AG09309 (cell line): ENCODE data around the gene THBD.

ENCODE experiments used
- DNase-seq: peaks from one replicate; pipeline ENCODE4 v3.0.0-alpha.2; 2010; ENCODE audit warnings: low read depth
- H3K4me3 ChIP-seq: 2 replicates; pipeline ENCODE4 v1.5.1; 2011; ENCODE audit warnings: mild to moderate bottlenecking, low read depth, low read length, moderate library complexity; ENCODE audit not compliant: control insufficient read depth
- TF ChIP-seq, protein P1 (sequence below): IDR thresholded peaks from 2 replicates; pipeline ENCODE4 v1.5.1; 2011; ENCODE audit warnings: mild to moderate bottlenecking, low read depth, low read length, inconsistent platforms; ENCODE audit not compliant: insufficient read depth, control insufficient read depth; ENCODE audit errors: missing control alignments

The THBD gene

DNA sequence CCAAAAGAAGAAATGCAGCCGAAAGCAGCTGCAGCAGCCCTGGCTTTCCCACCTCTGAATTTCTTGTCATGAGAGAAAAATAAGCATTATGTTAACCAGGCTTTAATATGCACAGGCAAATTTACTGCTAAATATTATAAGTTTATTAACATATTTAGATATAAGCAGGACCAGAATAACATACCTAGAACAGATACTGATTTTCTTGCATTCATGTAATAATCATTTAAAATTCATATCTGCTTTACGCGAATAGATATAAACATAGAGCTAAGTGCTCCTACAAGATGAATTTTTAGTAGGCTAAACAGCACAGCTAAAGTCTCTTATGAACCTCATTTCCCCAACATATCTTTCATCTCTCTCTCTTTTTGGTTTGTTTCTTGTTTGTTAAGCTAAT, 21.9 kb upstream of the THBD start:
- DNase-seq = no peak

DNA sequence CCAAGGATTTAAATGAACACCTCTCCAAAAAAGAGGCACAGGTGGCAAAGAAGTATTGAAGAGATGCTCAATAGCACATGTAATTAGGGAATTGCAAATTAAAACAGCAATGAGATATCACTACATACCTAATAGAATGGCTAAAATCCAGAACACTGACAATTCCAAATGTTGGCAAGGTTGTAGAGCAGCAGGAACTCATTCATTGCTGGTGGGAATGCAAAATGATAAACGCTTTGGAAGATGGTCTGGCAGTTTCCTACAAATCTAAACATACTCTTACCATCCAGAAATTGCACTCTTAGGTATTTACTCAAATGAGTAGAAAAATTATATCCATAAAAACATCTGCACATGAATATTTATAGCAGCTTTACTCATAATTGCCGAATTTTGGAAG, 19.6 kb upstream of the THBD start:
- TF ChIP-seq, protein P1, sequence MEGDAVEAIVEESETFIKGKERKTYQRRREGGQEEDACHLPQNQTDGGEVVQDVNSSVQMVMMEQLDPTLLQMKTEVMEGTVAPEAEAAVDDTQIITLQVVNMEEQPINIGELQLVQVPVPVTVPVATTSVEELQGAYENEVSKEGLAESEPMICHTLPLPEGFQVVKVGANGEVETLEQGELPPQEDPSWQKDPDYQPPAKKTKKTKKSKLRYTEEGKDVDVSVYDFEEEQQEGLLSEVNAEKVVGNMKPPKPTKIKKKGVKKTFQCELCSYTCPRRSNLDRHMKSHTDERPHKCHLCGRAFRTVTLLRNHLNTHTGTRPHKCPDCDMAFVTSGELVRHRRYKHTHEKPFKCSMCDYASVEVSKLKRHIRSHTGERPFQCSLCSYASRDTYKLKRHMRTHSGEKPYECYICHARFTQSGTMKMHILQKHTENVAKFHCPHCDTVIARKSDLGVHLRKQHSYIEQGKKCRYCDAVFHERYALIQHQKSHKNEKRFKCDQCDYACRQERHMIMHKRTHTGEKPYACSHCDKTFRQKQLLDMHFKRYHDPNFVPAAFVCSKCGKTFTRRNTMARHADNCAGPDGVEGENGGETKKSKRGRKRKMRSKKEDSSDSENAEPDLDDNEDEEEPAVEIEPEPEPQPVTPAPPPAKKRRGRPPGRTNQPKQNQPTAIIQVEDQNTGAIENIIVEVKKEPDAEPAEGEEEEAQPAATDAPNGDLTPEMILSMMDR = no peak

More for the DNA sequence above, 21.9 kb upstream of the THBD start:
- TF ChIP-seq, protein P1 = no peak
- no peak overlapping the region for H3K4me3 ChIP-seq

DNA sequence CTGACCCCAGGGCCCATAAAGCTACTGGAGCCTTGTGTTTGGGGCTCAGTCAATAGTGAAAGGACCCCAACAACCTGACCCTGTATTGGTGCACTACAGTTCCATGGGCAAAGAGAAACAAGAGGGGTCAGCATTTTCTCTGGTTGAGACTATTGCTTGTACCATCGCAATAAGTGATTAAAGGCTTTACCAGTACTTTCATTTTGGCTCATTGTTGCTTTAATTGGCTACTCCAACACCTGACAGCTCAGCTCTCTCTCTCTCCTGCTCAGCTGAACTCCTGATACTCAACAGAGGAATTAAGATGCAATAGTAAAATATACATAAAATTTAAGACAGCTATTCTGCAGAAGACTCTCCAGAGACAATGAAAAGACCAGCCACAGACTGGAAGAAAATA, 18.8 kb upstream of the THBD start:
- TF ChIP-seq, protein P1 = no peak
- H3K4me3 ChIP-seq = no peak overlapping the region
- no peak for DNase-seq

More for the DNA sequence above, 19.6 kb upstream of the THBD start:
- no peak overlapping the region for H3K4me3 ChIP-seq
- DNase-seq = no peak

DNA sequence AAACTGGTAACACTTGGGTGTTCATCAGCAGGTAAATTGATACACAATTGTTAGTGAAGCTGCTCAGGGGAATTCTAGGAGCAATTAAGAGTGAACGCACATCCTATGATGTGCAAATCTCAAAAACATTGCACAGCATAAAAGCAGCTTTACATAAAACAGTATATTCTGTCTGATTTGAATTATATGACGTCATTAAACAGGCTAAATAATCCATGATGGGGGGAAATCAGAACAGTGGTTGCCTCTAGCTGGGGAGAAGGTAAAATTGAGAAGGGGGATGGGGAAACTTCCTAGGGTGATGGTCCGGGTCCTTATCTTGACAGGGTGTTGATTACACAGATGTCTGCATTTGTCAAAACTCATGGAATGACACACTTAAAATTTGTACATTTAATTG, 17.3 kb upstream of the THBD start:
- TF ChIP-seq, protein P1 = no peak
- no peak for DNase-seq
- no peak overlapping the region for H3K4me3 ChIP-seq

DNA sequence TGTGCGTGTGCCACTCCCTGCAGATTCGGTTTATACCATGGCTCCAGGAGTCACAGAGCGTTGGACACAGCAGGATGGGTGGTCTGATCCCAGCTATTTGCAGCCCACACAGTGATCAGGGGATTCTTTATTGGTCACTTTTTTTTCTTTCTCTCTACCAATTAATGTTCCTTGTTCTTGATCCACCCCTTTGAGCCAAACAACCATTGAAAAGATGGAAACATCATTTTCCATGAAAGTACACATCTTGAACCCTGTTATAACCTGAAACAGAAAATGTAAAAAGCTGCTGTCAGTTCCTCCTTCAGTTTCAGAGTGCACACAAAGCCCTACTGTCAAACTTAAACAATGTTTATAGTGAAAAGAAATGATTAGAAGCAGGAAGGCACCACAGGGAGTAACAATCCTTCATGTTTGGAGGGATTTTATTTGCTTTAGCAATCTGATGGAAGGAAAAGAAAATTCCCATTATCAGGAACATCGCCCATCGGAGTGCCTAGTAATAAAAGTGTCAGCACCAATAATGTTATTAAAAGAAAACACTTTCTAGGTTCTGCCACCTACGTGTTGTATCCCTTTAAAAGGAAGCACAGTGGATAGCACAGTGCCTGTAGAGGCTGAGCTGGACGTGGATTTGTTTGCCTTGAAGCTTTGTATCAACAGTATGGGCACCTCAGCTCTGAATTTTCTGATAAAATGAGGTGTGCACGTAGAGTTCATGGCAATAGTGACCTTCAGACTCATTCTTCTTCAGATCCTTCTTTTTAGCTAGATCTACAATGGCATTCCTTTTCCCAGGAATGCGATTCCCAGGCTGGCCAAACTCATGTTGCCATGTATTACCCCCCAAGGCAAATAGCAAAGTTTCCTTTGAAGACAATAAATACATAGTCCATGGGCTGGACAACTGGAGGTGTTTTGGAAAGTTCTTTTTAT, 16.1 kb upstream of the THBD start:
- no peak for DNase-seq
- H3K4me3 ChIP-seq = no peak overlapping the region
- TF ChIP-seq, protein P1 = no peak

DNA sequence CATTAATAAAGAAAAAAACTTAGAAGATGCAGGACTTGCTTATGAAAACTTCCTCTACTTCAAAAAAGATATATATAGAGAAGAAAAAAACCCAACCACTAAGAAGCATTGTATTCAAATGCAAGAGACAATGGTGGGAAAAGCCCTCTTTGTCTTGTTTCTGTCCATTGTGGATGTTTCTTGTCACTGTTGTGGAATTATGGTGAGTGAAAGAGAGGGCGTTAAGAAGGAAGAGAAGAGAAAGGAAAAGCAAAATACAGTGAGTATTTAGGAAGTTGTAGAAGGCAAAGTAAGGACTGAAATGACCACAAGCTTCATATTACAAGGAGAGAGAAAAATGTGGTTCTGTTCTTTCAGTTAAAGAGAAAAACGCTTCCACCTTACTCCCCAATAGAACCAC, 14.1 kb upstream of the THBD start:
- DNase-seq = no peak
- no peak overlapping the region for H3K4me3 ChIP-seq
- TF ChIP-seq, protein P1 = no peak
